ENCODE measurements around the gene CRELD1. TPM values are rescaled to one million over a fixed set of nuclear protein-coding genes. Genes with fewer than 3 reads are reported as not detected.

The CRELD1 gene
- total and polyA plus RNA-seq, 9 of the 15 experiments (the other 6 are each of a cell fraction or from before 2014, with no cell fraction given) = 3.3 to 25.8 (median 16.5) TPM

DNA sequence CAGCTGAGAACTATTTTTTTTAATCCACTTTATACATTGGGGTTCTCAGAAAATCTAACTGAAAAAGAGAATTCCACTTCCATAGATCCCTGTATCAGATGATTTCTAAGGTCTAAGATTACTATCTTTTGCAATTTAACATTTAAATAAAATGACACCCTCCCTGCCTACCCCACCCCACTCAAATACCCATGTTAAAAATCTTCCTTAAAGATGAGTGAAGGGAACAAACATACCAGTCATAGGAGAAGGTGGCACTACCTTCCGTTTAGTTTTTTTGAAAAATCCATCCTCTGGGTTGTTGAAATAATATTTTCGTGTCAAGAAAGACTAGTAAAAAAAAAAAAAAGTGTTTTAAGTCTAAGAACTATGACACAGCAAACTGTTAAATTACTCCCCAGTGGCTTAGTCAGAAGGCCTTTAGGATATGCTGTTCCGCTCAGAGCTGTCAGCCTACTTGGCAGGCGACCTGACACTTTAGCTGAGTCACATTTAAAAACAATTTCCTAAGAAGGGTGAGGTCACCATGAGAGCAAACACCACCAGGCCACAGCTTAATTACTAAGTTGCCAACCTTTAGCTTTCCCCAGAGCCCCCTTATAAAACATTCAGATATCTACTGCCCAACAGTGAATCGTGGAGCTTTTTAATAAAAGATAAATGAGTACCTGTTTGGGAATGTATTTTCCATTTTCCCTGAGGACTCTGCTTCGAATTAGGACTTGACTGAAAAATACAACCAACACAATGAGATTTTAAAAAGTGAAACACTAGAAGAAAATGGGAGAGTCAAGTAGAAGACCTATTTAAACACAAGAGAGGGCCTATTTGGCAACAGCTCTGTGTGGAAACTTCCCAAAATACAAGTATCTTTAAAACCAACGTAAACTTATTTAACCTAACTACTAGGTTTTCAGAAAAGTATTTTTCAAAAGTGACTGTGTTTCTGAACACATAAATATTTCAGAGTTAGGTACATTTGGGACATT lies 43.4 kb downstream of the CRELD1 start (continued):
- TF ChIP-seq ZNF311 (CRISPR knock-in tag; IDR thresholded peaks at IDR 0.05) (peak; percentile 62; the same call in 1 of the 2 replicates), CREM (IDR thresholded peaks at IDR 0.05; ENCODE audit: low read depth) (peak; percentile 57), MYBL2 (IDR thresholded peaks at IDR 0.05; ENCODE audit: low read depth) (no peak), MYBL2 (CRISPR knock-in tag; IDR thresholded peaks at IDR 0.05; ENCODE audit: borderline replicate concordance) (no peak), KLF10 (CRISPR knock-in tag; IDR thresholded peaks at IDR 0.05) (no peak; the same call in 1 of the 2 replicates), BHLHE40 (IDR thresholded peaks at IDR 0.05; ENCODE audit: low read length) (peak; percentile 94), CTBP1 (IDR thresholded peaks at IDR 0.05; ENCODE audit: borderline replicate concordance) (no peak), ZNF263 (CRISPR knock-in tag; IDR thresholded peaks at IDR 0.05; ENCODE audit: borderline replicate concordance) (0 out of 2 replicates have a peak, but pooled peaks have one; percentile 33)
- TF ChIP-seq, protein P1, sequence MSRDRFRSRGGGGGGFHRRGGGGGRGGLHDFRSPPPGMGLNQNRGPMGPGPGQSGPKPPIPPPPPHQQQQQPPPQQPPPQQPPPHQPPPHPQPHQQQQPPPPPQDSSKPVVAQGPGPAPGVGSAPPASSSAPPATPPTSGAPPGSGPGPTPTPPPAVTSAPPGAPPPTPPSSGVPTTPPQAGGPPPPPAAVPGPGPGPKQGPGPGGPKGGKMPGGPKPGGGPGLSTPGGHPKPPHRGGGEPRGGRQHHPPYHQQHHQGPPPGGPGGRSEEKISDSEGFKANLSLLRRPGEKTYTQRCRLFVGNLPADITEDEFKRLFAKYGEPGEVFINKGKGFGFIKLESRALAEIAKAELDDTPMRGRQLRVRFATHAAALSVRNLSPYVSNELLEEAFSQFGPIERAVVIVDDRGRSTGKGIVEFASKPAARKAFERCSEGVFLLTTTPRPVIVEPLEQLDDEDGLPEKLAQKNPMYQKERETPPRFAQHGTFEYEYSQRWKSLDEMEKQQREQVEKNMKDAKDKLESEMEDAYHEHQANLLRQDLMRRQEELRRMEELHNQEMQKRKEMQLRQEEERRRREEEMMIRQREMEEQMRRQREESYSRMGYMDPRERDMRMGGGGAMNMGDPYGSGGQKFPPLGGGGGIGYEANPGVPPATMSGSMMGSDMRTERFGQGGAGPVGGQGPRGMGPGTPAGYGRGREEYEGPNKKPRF (IDR thresholded peaks at IDR 0.05; ENCODE audit: low read depth, low read length) = no peak
- TF ChIP-seq, protein P2, sequence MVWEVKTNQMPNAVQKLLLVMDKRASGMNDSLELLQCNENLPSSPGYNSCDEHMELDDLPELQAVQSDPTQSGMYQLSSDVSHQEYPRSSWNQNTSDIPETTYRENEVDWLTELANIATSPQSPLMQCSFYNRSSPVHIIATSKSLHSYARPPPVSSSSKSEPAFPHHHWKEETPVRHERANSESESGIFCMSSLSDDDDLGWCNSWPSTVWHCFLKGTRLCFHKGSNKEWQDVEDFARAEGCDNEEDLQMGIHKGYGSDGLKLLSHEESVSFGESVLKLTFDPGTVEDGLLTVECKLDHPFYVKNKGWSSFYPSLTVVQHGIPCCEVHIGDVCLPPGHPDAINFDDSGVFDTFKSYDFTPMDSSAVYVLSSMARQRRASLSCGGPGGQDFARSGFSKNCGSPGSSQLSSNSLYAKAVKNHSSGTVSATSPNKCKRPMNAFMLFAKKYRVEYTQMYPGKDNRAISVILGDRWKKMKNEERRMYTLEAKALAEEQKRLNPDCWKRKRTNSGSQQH (CRISPR knock-in tag; IDR thresholded peaks at IDR 0.05) = no peak
- TF ChIP-seq, protein P3, sequence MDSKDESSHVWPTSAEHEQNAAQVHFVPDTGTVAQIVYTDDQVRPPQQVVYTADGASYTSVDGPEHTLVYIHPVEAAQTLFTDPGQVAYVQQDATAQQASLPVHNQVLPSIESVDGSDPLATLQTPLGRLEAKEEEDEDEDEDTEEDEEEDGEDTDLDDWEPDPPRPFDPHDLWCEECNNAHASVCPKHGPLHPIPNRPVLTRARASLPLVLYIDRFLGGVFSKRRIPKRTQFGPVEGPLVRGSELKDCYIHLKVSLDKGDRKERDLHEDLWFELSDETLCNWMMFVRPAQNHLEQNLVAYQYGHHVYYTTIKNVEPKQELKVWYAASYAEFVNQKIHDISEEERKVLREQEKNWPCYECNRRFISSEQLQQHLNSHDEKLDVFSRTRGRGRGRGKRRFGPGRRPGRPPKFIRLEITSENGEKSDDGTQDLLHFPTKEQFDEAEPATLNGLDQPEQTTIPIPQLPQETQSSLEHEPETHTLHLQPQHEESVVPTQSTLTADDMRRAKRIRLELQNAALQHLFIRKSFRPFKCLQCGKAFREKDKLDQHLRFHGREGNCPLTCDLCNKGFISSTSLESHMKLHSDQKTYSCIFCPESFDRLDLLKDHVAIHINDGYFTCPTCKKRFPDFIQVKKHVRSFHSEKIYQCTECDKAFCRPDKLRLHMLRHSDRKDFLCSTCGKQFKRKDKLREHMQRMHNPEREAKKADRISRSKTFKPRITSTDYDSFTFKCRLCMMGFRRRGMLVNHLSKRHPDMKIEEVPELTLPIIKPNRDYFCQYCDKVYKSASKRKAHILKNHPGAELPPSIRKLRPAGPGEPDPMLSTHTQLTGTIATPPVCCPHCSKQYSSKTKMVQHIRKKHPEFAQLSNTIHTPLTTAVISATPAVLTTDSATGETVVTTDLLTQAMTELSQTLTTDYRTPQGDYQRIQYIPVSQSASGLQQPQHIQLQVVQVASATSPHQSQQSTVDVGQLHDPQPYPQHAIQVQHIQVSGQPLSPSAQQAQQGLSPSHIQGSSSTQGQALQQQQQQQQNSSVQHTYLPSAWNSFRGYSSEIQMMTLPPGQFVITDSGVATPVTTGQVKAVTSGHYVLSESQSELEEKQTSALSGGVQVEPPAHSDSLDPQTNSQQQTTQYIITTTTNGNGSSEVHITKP (IDR thresholded peaks at IDR 0.05; ENCODE audit: partially characterized antibody) = peak; percentile 22
